HCT116 (cell line): Measurements from ENCODE around the gene AZGP1. TPM values are rescaled to one million over a fixed set of nuclear protein-coding genes. Genes with fewer than 3 reads are reported as not detected.
A peak's percentile ranks its signal among the peaks of the same experiment; 100 is the strongest.

Experiments
- ATAC-seq: fragments of 200-7000 bp; cut with Tn5 transposase; 2 replicates; pipeline ENCODE4 v1.9.1; 2020; ENCODE audit warnings: mild to moderate bottlenecking, moderate library complexity
- BruUV-seq: library from RNA; stranded (reverse); fragments of 400-500 nt; replicated peaks from 2 replicates; lab custom pipeline; 2021; lab: Mats Ljungman, UMichigan
- CTCF ChIA-PET: fragments of 300-600 bp; sonication (Branson Sonifier 250); formaldehyde crosslinking; loops from one replicate; lab custom pipeline; 2021; ENCODE audit warnings: antibody characterized with exemption; lab: Charles Lee
- POLR2A ChIA-PET: fragments of 300-600, 350-600 bp; sonication (Branson Sonifier 250); formaldehyde crosslinking; loops from one replicate; lab custom pipeline; 2021; ENCODE audit warnings: antibody characterized with exemption; lab: Charles Lee
- RAD21 ChIA-PET, 2 experiments: fragments of 300-600 bp; sonication (Branson Sonifier 250); formaldehyde crosslinking; loops; one replicate each; lab custom pipeline; 2023; ENCODE audit warnings: low total read pairs in 2 of 2; ENCODE audit not compliant: uncharacterized antibody in 2 of 2, unreplicated experiment in 2 of 2, low non-redundant PET in 1 of 2; lab: Charles Lee
- DNase-seq: peaks from one replicate; pipeline ENCODE4 v3.0.0-alpha.2; 2010; ENCODE audit warnings: low read depth, low spot score
- H2AFZ ChIP-seq: fragments of 200-600 bp; shearing (Covaris generic), sonication (generic); 2 replicates; pipeline ENCODE4 v1.6.1; 2017; ENCODE audit warnings: low read depth, mixed run types, mixed read lengths, antibody characterized with exemption, low read length; ENCODE audit not compliant: poor library complexity, severe bottlenecking
- H3K27ac ChIP-seq: 2 replicates; pipeline ENCODE4 v1.5.1; 2012; ENCODE audit warnings: low read depth, low read length
- H3K27me3 ChIP-seq: fragments of 200-600 bp; sonication (generic); 2 replicates; pipeline ENCODE4 v1.6.1; 2016; ENCODE audit warnings: mixed run types, low read length, mixed read lengths; ENCODE audit not compliant: insufficient read depth
- H3K36me3 ChIP-seq, 2 experiments: fragments of 200-500 bp in 1 of 2; fragments of 200-600 bp in 1 of 2; sonication (Bioruptor generic) in 1 of 2; sonication (generic) in 1 of 2; 2 replicates each; pipeline versions ENCODE4 v1.5.1 to v1.6.1; 2014 to 2016; ENCODE audit warnings: low read length in 2 of 2, inconsistent platforms in 1 of 2, mixed read lengths in 1 of 2, mixed run types in 1 of 2; ENCODE audit not compliant: insufficient read depth in 2 of 2, control insufficient read depth in 1 of 2
- H3K4me1 ChIP-seq, 2 experiments: fragments of 200-600 bp in 1 of 2; sonication (generic) in 1 of 2; 2 replicates each; pipeline versions ENCODE4 v1.5.1 to v1.6.1; 2012 to 2017; ENCODE audit warnings: low read length in 2 of 2, inconsistent platforms in 1 of 2, mild to moderate bottlenecking in 1 of 2, mixed read lengths in 1 of 2, mixed run types in 1 of 2, moderate library complexity in 1 of 2; ENCODE audit not compliant: insufficient read depth in 2 of 2, control insufficient read depth in 1 of 2
- H3K4me2 ChIP-seq: fragments of 200-600 bp; sonication (generic); 2 replicates; pipeline ENCODE4 v1.6.1; 2017; ENCODE audit warnings: mixed run types, low read length, mixed read lengths
- H3K4me3 ChIP-seq, 2 experiments: fragments of 200-600 bp in 1 of 2; sonication (generic) in 1 of 2; replicated peaks in 1 of 2; 2 replicates each; pipeline ENCODE4 v1.5.1; 2011 to 2016; ENCODE audit warnings: low read length in 2 of 2, control low read depth in 1 of 2, low read depth in 1 of 2, mild to moderate bottlenecking in 1 of 2, mixed read lengths in 1 of 2, mixed run types in 1 of 2
- H3K79me2 ChIP-seq: fragments of 200-600 bp; sonication (generic); 2 replicates; pipeline ENCODE4 v1.6.1; 2017; ENCODE audit warnings: mild to moderate bottlenecking, mixed run types, low read length, moderate library complexity, mixed read lengths; ENCODE audit not compliant: insufficient read depth
- H3K9ac ChIP-seq: fragments of 200-600 bp; sonication (generic); 2 replicates; pipeline ENCODE4 v1.6.1; 2016; ENCODE audit warnings: low read length, mixed read lengths
- H3K9me2 ChIP-seq: fragments of 200-600 bp; sonication (generic), shearing (Covaris generic); 2 replicates; pipeline ENCODE4 v1.6.1; 2017; ENCODE audit warnings: mixed run types, mild to moderate bottlenecking, moderate library complexity; ENCODE audit not compliant: insufficient read depth
- H3K9me3 ChIP-seq, 2 experiments: fragments of 200-500 bp in 1 of 2; fragments of 200-600 bp in 1 of 2; sonication (Bioruptor generic) in 1 of 2; sonication (generic) in 1 of 2; 2 replicates each; pipeline ENCODE4 v1.6.1; 2014 to 2017; ENCODE audit warnings: low read length in 2 of 2, mixed read lengths in 2 of 2, inconsistent platforms in 1 of 2, low read depth in 1 of 2, mild to moderate bottlenecking in 1 of 2, mixed run types in 1 of 2, moderate library complexity in 1 of 2; ENCODE audit not compliant: control insufficient read depth in 1 of 2, insufficient read depth in 1 of 2
- H4K20me1 ChIP-seq: fragments of 200-600 bp; sonication (generic), shearing (Covaris generic); 2 replicates; pipeline ENCODE4 v1.6.1; 2017; ENCODE audit warnings: mixed run types, mild to moderate bottlenecking, moderate library complexity; ENCODE audit not compliant: insufficient read depth
- CBX3 ChIP-seq: IDR thresholded peaks from 2 replicates; pipeline ENCODE4 v1.6.1; 2012; ENCODE audit warnings: low read depth
- CEBPB ChIP-seq: IDR thresholded peaks from 2 replicates; pipeline ENCODE4 v1.6.1; 2012; ENCODE audit warnings: low read depth
- EZH2 ChIP-seq: fragments of 200-600 bp; sonication (generic); IDR thresholded peaks from 2 replicates; pipeline ENCODE4 v1.6.1; 2017; ENCODE audit warnings: antibody characterized with exemption, mixed run types
- POLR2AphosphoS5 ChIP-seq: IDR thresholded peaks from 2 replicates; pipeline ENCODE4 v1.6.1; 2011; ENCODE audit warnings: mild to moderate bottlenecking, low read depth, low read length, moderate library complexity
- RAD21 ChIP-seq: IDR thresholded peaks from 2 replicates; pipeline ENCODE4 v1.6.1; 2012; ENCODE audit warnings: low read depth, mild to moderate bottlenecking
- YY1 ChIP-seq: IDR thresholded peaks from 2 replicates; pipeline ENCODE4 v1.6.1; 2011; ENCODE audit warnings: low read length, low read depth, moderate library complexity, mild to moderate bottlenecking; ENCODE audit not compliant: insufficient replicate concordance; ENCODE audit errors: extremely low read depth
- intact Hi-C: fragments of 100-400 bp; cut with micrococcal nuclease; formaldehyde crosslinking; loops from 2 replicates; pipeline ENCODE4 v1.10.0; 2022
- total RNA-seq: library from RNA; stranded (reverse); gene quantifications from one replicate; pipeline ENCODE4 v1.2.1, GENCODE V29; 2021; ENCODE audit not compliant: unreplicated experiment
- TF ChIP-seq, protein P1 (sequence below): IDR thresholded peaks from 2 replicates; pipeline ENCODE4 v1.6.1; 2011; ENCODE audit warnings: mild to moderate bottlenecking, low read length, moderate library complexity; ENCODE audit not compliant: insufficient replicate concordance; ENCODE audit errors: extremely low read depth
- TF ChIP-seq, protein P2 (sequence below): IDR thresholded peaks from 2 replicates; pipeline ENCODE4 v1.6.1; 2012

Gene AZGP1
- total RNA-seq, 1 experiment from 2014 or later: 1.1 TPM

- peak overlapping the region; percentile 83 for H3K9ac ChIP-seq
- CTCF ChIA-PET: interaction anchor here (0.6 to 2.6 kb wide), 6 partner anchors 9 to 481 kb away, joined by 3 to 17 read pairs (median 7); partner anchors contain the start of gene GJC3
Measured at GRCh38 chr7:99919814-99920112, 56.1 kb downstream of the AZGP1 start.

More at GRCh38 chr7:99919814-99920112, 56.1 kb downstream of the AZGP1 start:
- ATAC-seq: peak; percentile 46
- H2AFZ ChIP-seq: no peak overlapping the region
- DNase-seq: no peak
- H3K9me3 ChIP-seq: no peaks in the 10 kb centered on the region
- H3K27ac ChIP-seq: peak overlapping the region; percentile 90
- H3K4me1 ChIP-seq: peaks cover 9 to 16% of the 10 kb centered on the region in 2 experiments
- H3K36me3 ChIP-seq: peaks cover 0 to 5% of the 10 kb centered on the region in 2 experiments; a peak in 1 of 4 replicates
- TF ChIP-seq EZH2 (no peak), RAD21 (no peak), CEBPB (no peak), POLR2AphosphoS5 (no peak), CBX3 (no peak), YY1 (no peak)
- TF ChIP-seq, protein P1, sequence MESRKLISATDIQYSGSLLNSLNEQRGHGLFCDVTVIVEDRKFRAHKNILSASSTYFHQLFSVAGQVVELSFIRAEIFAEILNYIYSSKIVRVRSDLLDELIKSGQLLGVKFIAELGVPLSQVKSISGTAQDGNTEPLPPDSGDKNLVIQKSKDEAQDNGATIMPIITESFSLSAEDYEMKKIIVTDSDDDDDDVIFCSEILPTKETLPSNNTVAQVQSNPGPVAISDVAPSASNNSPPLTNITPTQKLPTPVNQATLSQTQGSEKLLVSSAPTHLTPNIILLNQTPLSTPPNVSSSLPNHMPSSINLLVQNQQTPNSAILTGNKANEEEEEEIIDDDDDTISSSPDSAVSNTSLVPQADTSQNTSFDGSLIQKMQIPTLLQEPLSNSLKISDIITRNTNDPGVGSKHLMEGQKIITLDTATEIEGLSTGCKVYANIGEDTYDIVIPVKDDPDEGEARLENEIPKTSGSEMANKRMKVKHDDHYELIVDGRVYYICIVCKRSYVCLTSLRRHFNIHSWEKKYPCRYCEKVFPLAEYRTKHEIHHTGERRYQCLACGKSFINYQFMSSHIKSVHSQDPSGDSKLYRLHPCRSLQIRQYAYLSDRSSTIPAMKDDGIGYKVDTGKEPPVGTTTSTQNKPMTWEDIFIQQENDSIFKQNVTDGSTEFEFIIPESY: no peak
- TF ChIP-seq, protein P2, sequence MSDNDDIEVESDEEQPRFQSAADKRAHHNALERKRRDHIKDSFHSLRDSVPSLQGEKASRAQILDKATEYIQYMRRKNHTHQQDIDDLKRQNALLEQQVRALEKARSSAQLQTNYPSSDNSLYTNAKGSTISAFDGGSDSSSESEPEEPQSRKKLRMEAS: no peak
- H3K27me3 ChIP-seq: no peaks in the 10 kb centered on the region
- H3K9me2 ChIP-seq: no peaks in the 10 kb centered on the region
- H3K4me3 ChIP-seq: peak overlapping the region; percentile 60 to 86
- H3K4me2 ChIP-seq: peak overlapping the region; percentile 80
- ChIA-PET POLR2A (interaction anchor here (0.9 to 2.4 kb wide), 4 partner anchors 9 to 209 kb away, joined by 3 to 16 read pairs (median 3); partner anchors contain the start of gene GJC3), RAD21 (interaction anchor here in 1 of 2 experiments (0.8 kb wide), 1 partner anchor 394 kb away, joined by 3 read pairs; no protein-coding TSS in a partner anchor)
- intact Hi-C loops: loop anchor here (10.0 kb wide), 1 partner anchor 395 kb away; no protein-coding TSS in a partner anchor
- TSS peak; percentile 88 for BruUV-seq
- no peaks in the 10 kb centered on the region for H4K20me1 ChIP-seq
- peaks cover 56% of the 10 kb centered on the region for H3K79me2 ChIP-seq
